VCaP (cell line): Measurements from ENCODE around the gene MPV17.
A peak's percentile ranks its signal among the peaks of the same experiment; 100 is the strongest.

ENCODE experiments used
- H3K27ac ChIP-seq: fragments of 450-650 bp; 2 replicates; pipeline ENCODE4 v1.5.1; 2017
- TF ChIP-seq, protein P1 (sequence below): fragments of 450-650 bp; conservative IDR thresholded peaks from 2 replicates; pipeline ENCODE4 v1.5.1; 2017; ENCODE audit warnings: mild to moderate bottlenecking, moderate library complexity

The MPV17 gene, protein sequence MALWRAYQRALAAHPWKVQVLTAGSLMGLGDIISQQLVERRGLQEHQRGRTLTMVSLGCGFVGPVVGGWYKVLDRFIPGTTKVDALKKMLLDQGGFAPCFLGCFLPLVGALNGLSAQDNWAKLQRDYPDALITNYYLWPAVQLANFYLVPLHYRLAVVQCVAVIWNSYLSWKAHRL

GRCh38 chr2:27322766-27323595, at the start of gene MPV17:
Gene MPV17, minus strand, starts transcription at chr2:27323097. Its CDS starts 580 bp downstream, at chr2:27322517.
- H3K27ac ChIP-seq = peak within 1 kb of the TSS; percentile 94
- TF ChIP-seq, protein P1, sequence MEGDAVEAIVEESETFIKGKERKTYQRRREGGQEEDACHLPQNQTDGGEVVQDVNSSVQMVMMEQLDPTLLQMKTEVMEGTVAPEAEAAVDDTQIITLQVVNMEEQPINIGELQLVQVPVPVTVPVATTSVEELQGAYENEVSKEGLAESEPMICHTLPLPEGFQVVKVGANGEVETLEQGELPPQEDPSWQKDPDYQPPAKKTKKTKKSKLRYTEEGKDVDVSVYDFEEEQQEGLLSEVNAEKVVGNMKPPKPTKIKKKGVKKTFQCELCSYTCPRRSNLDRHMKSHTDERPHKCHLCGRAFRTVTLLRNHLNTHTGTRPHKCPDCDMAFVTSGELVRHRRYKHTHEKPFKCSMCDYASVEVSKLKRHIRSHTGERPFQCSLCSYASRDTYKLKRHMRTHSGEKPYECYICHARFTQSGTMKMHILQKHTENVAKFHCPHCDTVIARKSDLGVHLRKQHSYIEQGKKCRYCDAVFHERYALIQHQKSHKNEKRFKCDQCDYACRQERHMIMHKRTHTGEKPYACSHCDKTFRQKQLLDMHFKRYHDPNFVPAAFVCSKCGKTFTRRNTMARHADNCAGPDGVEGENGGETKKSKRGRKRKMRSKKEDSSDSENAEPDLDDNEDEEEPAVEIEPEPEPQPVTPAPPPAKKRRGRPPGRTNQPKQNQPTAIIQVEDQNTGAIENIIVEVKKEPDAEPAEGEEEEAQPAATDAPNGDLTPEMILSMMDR = no peak

GRCh38 chr2:27370816-27371620, 48.1 kb upstream of the MPV17 start:
- TF ChIP-seq, protein P1 = no peak
- H3K27ac ChIP-seq = peak overlapping the region; percentile 93

DNA sequence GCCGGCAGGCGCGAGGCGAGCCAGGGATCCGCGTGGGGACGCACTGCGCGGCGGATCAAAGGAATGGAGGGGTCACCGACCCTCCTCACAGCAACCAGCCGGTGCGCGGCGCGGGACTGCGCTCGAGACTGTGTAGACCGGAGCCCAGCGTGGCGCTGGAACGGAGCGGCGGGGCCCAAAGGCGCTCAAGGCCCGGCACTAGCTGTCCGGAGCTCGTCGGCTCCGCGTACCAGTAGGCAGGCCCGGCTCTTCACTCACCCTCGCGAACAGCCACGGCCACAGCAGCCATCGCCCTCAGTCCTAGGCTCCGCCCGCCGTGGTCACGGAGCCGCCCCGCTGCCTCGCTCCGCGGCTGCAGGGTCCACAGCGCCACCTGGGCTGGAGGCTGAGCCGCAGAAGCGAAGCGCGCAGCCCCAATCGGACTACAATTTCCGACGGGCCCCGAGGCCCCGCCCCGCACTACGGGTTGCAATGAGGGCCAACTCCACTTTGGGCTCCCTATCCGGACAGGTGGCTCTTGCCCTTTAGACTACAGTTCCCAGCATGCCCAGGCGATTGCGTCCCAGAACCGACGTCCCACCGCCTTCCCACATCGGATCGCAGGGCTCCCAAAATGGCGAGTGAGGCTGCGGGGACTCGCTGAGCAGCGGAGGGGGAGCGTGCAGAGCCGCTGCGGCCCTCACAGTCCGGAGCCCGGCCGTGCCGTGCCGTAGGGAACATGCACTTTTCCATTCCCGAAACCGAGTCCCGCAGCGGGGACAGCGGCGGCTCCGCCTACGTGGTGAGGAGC, 47.3 kb upstream of the MPV17 start, which contains the start of the genes EIF2B4 and SNX17:
Gene EIF2B4 (minus strand): TSS at position 313 of the 790 bp plus-strand sequence. CDS start 24 bp downstream, at position 289.
Gene SNX17 (plus strand): TSS at position 591 of the 790 bp plus-strand sequence. CDS start 128 bp downstream, at position 719.
- peak within 1 kb of the TSS; percentile 93 for H3K27ac ChIP-seq

DNA sequence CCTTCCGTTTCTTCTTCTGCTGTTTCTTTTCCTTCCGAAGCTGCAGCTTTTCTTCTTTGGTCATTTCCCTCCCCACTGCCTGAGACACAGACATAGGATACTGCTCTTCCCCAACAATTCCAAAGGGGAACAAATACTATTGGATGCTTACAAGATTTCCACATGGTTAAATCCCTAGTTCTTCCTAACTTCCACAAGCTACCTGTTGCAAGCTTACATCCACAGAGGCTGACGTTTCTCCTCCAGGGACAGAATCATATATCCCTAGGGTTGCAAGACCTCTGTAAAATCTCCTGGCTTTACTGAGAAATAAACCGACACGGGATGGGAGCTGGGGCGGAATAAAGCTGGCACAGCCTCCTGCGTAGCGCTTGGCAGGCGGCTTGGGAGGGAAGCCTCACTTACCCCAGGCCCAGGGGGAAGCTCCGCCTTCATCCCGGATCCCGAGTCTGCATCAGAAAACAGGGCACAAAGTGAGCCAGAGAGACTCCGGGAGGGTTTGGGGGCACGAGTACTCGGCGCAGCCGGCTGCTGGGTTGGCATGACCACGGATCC, 46.7 kb upstream of the MPV17 start:
- TF ChIP-seq, protein P1 = no peak
- H3K27ac ChIP-seq = peak overlapping the region; percentile 93

More for the DNA sequence above, 47.3 kb upstream of the MPV17 start, which contains the start of the genes EIF2B4 and SNX17:
- TF ChIP-seq, protein P1 = peak; percentile 88

GRCh38 chr2:27363933-27364332, 41.0 kb upstream of the MPV17 start:
- H3K27ac ChIP-seq = no peak overlapping the region
- TF ChIP-seq, protein P1 = no peak

GRCh38 chr2:27362678-27363420, 40.0 kb upstream of the MPV17 start:
- TF ChIP-seq, protein P1 = no peak
- no peak overlapping the region for H3K27ac ChIP-seq
